Breast epithelium (tissue), 3 donors: ENCODE results near the gene ACTR3.

Experiments
- POLR2A ChIP-seq: fragments of 450-650 bp; IDR thresholded peaks from one replicate; pipeline ENCODE4 v1.6.1; 2016; ENCODE audit warnings: antibody characterized with exemption, mild to moderate bottlenecking, moderate library complexity
- POLR2AphosphoS5 ChIP-seq, 3 donors: sonication (generic); formaldehyde crosslinking; IDR thresholded peaks; one replicate each; pipeline ENCODE4 v1.6.1; 2017; ENCODE audit warnings: antibody characterized with exemption in 3 of 3
- TF ChIP-seq, protein P1 (sequence below), 3 donors: fragments of 450-650 bp; IDR thresholded peaks; one replicate each; pipeline ENCODE4 v1.5.1; 2016 to 2017; ENCODE audit warnings: antibody characterized with exemption in 3 of 3, mild to moderate bottlenecking in 3 of 3, moderate library complexity in 3 of 3

DNA sequence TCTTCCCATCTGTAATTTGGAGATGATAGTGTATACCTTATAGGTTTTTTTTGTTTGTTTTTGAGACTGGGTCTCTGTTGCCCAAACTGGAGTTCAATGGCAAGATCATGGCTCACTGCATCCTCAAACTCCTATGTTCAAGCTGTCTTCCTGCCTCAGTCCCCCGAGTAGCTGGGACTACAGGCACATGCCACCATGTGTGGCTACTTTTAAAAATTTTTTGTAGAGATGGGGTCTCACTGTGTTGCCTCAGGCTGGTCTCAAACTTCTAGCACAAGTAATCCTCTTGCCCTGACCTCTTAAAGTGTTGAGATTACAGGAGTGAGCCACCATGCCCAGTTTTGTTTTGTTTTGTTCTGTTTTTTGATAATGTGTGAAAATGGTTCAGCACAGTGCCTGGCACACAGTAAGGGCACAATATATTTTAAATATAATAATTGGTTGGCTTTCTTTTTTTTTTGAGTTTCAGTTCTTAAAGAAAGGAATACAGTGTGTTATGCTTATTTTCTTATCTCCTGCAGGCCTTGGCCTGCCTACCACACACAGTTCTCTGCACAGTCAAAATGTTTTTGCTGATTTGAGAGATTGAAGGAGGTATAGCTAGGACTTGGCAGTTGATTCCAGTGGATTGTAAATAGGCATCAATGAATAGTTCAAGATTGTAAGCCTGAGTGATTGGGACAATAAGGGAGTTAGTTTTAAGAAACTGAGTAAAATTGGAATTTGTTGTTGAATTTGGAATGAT lies 6.1 kb downstream of the ACTR3 start:
- TF ChIP-seq POLR2A, result no peak
- no peak for TF ChIP-seq POLR2AphosphoS5 (IDR thresholded peaks at IDR 0.05)
- TF ChIP-seq, protein P1, sequence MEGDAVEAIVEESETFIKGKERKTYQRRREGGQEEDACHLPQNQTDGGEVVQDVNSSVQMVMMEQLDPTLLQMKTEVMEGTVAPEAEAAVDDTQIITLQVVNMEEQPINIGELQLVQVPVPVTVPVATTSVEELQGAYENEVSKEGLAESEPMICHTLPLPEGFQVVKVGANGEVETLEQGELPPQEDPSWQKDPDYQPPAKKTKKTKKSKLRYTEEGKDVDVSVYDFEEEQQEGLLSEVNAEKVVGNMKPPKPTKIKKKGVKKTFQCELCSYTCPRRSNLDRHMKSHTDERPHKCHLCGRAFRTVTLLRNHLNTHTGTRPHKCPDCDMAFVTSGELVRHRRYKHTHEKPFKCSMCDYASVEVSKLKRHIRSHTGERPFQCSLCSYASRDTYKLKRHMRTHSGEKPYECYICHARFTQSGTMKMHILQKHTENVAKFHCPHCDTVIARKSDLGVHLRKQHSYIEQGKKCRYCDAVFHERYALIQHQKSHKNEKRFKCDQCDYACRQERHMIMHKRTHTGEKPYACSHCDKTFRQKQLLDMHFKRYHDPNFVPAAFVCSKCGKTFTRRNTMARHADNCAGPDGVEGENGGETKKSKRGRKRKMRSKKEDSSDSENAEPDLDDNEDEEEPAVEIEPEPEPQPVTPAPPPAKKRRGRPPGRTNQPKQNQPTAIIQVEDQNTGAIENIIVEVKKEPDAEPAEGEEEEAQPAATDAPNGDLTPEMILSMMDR (IDR thresholded peaks at IDR 0.05), result no peak
